Loucy (cell line): ENCODE data around the gene ABCF3.

Experiments
- H2AFZ ChIP-seq: fragments of 200-600 bp; sonication (generic); 2 replicates; pipeline ENCODE4 v1.6.0; 2016; ENCODE audit warnings: antibody characterized with exemption, mild to moderate bottlenecking, low read length, moderate library complexity
- H3F3A ChIP-seq: fragments of 200-600 bp; 2 replicates; pipeline ENCODE4 v1.6.0; 2016; ENCODE audit warnings: antibody characterized with exemption, low read depth, mild to moderate bottlenecking
- H3K27me3 ChIP-seq: fragments of 200-600 bp; sonication (generic); 2 replicates; pipeline ENCODE4 v1.6.1; 2014; ENCODE audit warnings: low read length, mild to moderate bottlenecking; ENCODE audit not compliant: insufficient read depth, poor library complexity, severe bottlenecking
- H3K36me3 ChIP-seq: fragments of 200-600 bp; sonication (generic); 2 replicates; pipeline ENCODE4 v1.6.1; 2016; ENCODE audit warnings: low read length; ENCODE audit not compliant: insufficient read depth
- H3K4me1 ChIP-seq: fragments of 200-600 bp; sonication (generic); 2 replicates; pipeline ENCODE4 v1.5.1; 2014; ENCODE audit warnings: low read length, mild to moderate bottlenecking; ENCODE audit not compliant: insufficient read depth, poor library complexity, severe bottlenecking
- H3K4me2 ChIP-seq: fragments of 200-600 bp; sonication (generic); 2 replicates; pipeline ENCODE4 v1.6.0; 2014; ENCODE audit warnings: antibody characterized with exemption, low read length, low read depth, mild to moderate bottlenecking; ENCODE audit not compliant: poor library complexity, severe bottlenecking
- H3K4me3 ChIP-seq: fragments of 200-600 bp; sonication (generic); 2 replicates; pipeline ENCODE4 v1.5.1; 2014; ENCODE audit warnings: low read length, mild to moderate bottlenecking, mixed read lengths; ENCODE audit not compliant: poor library complexity, severe bottlenecking
- H3K79me2 ChIP-seq: fragments of 200-600 bp; sonication (generic); 2 replicates; pipeline ENCODE4 v1.6.1; 2014; ENCODE audit warnings: low read length; ENCODE audit not compliant: insufficient read depth
- H3K9ac ChIP-seq: fragments of 200-600 bp; sonication (generic); 2 replicates; pipeline ENCODE4 v1.6.0; 2014; ENCODE audit warnings: mild to moderate bottlenecking, low read depth, low read length, moderate library complexity; ENCODE audit not compliant: poor library complexity, severe bottlenecking
- H3K9me2 ChIP-seq: fragments of 200-600 bp; sonication (generic); replicated peaks from 2 replicates; pipeline ENCODE4 v1.6.1; 2016; ENCODE audit warnings: low read depth, low read length, mixed read lengths
- H3K9me3 ChIP-seq: fragments of 200-600 bp; sonication (generic); 2 replicates; pipeline ENCODE4 v1.6.1; 2014; ENCODE audit warnings: mild to moderate bottlenecking, antibody characterized with exemption, low read length, low read depth; ENCODE audit not compliant: insufficient read depth
- H4K20me1 ChIP-seq: fragments of 200-600 bp; sonication (generic); 2 replicates; pipeline ENCODE4 v1.6.0; 2014; ENCODE audit warnings: antibody characterized with exemption, low read length, mild to moderate bottlenecking; ENCODE audit not compliant: insufficient read depth, poor library complexity, severe bottlenecking
- EZH2phosphoT487 ChIP-seq: fragments of 200-600 bp; IDR thresholded peaks from 2 replicates; pipeline ENCODE4 v1.6.1; 2018; ENCODE audit warnings: antibody characterized with exemption, mild to moderate bottlenecking, moderate library complexity, borderline replicate concordance
- TF ChIP-seq, protein P1 (sequence below): fragments of 200-600 bp; sonication (generic); conservative IDR thresholded peaks from 2 replicates; pipeline ENCODE4 v1.5.1; 2014; ENCODE audit warnings: mild to moderate bottlenecking, antibody characterized with exemption, low read length

The ABCF3 gene

DNA sequence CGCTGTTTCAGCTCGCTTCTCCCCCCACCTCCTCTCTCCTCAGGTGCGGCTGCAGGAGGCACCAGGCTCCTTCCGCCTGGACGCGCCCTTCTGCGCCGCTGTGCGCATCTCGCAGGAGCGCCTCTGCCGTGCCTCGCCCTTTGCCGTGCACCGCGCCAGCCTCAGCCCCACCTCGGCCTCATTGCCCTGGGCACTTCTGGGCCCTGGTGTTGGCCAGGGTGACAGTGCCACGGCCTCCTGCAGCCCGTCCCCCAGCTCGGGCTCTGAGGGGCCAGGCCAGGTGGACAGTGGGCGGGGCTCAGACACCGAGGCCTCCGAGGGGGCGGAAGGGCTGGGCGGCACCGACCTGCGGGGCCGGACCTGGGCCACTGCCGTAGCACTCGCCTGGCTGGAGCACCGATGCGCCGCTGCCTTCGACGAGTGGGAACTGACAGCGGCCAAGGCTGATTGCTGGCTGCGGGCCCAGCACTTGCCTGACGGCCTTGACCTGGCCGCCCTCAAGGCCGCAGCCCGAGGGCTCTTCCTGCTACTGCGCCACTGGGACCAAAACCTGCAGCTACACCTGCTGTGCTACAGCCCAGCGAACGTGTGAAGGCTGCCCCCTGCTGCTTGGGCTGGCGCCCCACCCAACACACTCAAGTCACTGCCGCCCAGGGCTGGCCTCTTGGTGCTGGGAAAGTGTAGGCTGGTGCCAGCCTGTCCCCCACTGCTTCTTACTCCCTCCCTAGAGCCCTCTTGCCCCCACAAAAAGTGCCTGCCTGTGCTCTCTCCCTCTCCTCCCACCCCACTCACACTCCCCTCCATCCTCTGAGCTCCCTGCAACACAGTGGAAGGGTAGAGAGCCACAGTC is 55.7 kb downstream of the ABCF3 start:
- TF ChIP-seq EZH2phosphoT487, result no peak
- TF ChIP-seq, protein P1, sequence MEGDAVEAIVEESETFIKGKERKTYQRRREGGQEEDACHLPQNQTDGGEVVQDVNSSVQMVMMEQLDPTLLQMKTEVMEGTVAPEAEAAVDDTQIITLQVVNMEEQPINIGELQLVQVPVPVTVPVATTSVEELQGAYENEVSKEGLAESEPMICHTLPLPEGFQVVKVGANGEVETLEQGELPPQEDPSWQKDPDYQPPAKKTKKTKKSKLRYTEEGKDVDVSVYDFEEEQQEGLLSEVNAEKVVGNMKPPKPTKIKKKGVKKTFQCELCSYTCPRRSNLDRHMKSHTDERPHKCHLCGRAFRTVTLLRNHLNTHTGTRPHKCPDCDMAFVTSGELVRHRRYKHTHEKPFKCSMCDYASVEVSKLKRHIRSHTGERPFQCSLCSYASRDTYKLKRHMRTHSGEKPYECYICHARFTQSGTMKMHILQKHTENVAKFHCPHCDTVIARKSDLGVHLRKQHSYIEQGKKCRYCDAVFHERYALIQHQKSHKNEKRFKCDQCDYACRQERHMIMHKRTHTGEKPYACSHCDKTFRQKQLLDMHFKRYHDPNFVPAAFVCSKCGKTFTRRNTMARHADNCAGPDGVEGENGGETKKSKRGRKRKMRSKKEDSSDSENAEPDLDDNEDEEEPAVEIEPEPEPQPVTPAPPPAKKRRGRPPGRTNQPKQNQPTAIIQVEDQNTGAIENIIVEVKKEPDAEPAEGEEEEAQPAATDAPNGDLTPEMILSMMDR, result peak; percentile 38; the same call in 1 of the 2 replicates
- Histone ChIP-seq H3K9ac (no peak overlapping the region), H3K4me3 (no peak overlapping the region), H3K79me2 (no peaks in the 10 kb centered on the region; the same call in 1 of the 2 replicates), H2AFZ (no peak overlapping the region), H4K20me1 (peaks cover 4% of the 10 kb centered on the region), H3K9me3 (no peaks in the 10 kb centered on the region), H3K4me1 (no peaks in the 10 kb centered on the region), H3F3A (no peaks in the 10 kb centered on the region), H3K4me2 (no peak overlapping the region), H3K27me3 (no peaks in the 10 kb centered on the region), H3K36me3 (peaks cover 33% of the 10 kb centered on the region; the same call in 1 of the 2 replicates), H3K9me2 (no peaks in the 10 kb centered on the region)

DNA sequence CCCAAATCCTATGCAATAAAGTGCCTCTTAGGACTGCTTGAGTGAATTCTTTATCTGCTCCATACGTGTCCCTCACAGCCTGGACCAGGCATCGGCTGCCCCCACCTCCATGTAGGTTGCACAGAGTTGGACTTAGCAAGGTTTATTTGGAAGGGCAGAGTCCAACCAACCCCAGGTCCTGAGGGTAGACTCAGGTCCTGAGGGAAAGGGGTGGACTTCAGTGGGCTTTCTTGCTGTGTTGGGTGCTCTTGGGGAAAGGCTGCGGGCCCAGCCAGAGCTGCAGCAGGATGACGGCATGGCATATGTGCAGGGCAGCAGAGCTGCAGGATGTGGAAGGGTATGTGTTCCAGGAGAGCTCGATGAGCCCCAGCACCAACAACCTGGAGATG is 56.3 kb downstream of the ABCF3 start:
- Histone ChIP-seq H3K27me3 (no peaks in the 10 kb centered on the region), H2AFZ (no peak overlapping the region), H3K9ac (no peak overlapping the region), H3K9me2 (no peaks in the 10 kb centered on the region), H3K79me2 (peaks cover 5% of the 10 kb centered on the region; the same call in 1 of the 2 replicates), H4K20me1 (peaks cover 4% of the 10 kb centered on the region), H3K4me1 (no peaks in the 10 kb centered on the region), H3F3A (no peaks in the 10 kb centered on the region), H3K9me3 (no peaks in the 10 kb centered on the region), H3K36me3 (peaks cover 33% of the 10 kb centered on the region; the same call in 1 of the 2 replicates), H3K4me3 (no peak overlapping the region), H3K4me2 (no peak overlapping the region)
- TF ChIP-seq, protein P1, result no peak
- no peak for TF ChIP-seq EZH2phosphoT487
